Measurements from ENCODE around the gene IL26.

Gene IL26

GRCh38 chr12:68240079-68240478, 14.5 kb upstream of the IL26 start:
- no peak for TF ChIP-seq CTCF (IDR thresholded peaks at IDR 0.05)

GRCh38 chr12:68239309-68239982, 13.8 kb upstream of the IL26 start:
- no peak for TF ChIP-seq CTCF (IDR thresholded peaks at IDR 0.05)

- no peak for TF ChIP-seq CTCF (IDR thresholded peaks at IDR 0.05)
These were observed 12.0 kb upstream of the IL26 start for GRCh38 chr12:68237619-68238018.

- no peak; the same call in 1 of the 2 replicates for TF ChIP-seq CTCF (IDR thresholded peaks at IDR 0.05)
These were observed 11.5 kb upstream of the IL26 start for GRCh38 chr12:68237078-68237477.

GRCh38 chr12:68236421-68237059, 10.9 kb upstream of the IL26 start:
- no peak for TF ChIP-seq CTCF (IDR thresholded peaks at IDR 0.05)

- TF ChIP-seq CTCF (IDR thresholded peaks at IDR 0.05), result no peak
These were observed 10.0 kb upstream of the IL26 start for GRCh38 chr12:68235576-68235975.

GRCh38 chr12:68234140-68234539, 8.5 kb upstream of the IL26 start:
- TF ChIP-seq CTCF (IDR thresholded peaks at IDR 0.05), result no peak

All from LNCAP (cell line).